Peyer's patch (tissue), 4 donors: ENCODE results near the gene RTN4RL1.

ENCODE experiments used
- CTCF ChIP-seq, 6 experiments: fragments of 450-650 bp in 4 of 6; fragments of 200-600 bp in 2 of 6; sonication (generic) in 1 of 6; IDR thresholded peaks; one replicate each; pipeline ENCODE4 v1.5.1; 2017 to 2019; ENCODE audit warnings: antibody characterized with exemption in 6 of 6, mild to moderate bottlenecking in 3 of 6, moderate library complexity in 1 of 6
- POLR2A ChIP-seq, 2 donors: fragments of 450-650 bp; IDR thresholded peaks; one replicate each; pipeline ENCODE4 v1.5.1; 2017; ENCODE audit warnings: antibody characterized with exemption in 2 of 2, mild to moderate bottlenecking in 2 of 2, moderate library complexity in 2 of 2

DNA sequence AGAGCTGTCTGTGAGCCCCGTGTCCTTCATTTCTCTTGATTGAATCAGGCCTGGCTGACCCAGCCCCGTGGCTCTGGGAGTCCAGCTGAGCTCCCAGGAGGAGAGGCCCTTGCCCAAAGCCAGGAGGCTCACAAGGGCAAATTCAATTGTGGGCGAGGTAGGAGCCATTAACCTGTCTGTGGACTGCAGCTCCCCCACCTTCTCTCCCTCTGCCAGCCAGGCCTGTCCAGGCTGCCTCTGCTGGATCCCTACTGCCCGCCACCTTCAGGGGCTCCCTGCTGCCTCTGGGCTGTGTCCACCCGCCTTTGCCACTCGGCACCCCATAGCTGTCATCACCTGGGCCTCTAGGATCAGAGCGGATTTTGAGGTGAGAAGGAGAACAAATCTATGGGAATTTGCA is 61.9 kb downstream of the RTN4RL1 start:
- no peak for TF ChIP-seq POLR2A (IDR thresholded peaks at IDR 0.05)
- no peak for TF ChIP-seq CTCF (IDR thresholded peaks at IDR 0.05)
